Thyroid gland (tissue), 4 donors: ENCODE results near the gene FOXP1.

Experiments used
- POLR2A ChIP-seq, 2 donors: fragments of 450-650 bp; IDR thresholded peaks; one replicate each; pipeline ENCODE4 v1.6.1; 2017; ENCODE audit warnings: antibody characterized with exemption in 2 of 2, mild to moderate bottlenecking in 2 of 2, moderate library complexity in 1 of 2
- TF ChIP-seq, protein P1 (sequence below), 6 experiments: fragments of 200-600 bp in 3 of 6; fragments of 450-650 bp in 3 of 6; sonication (generic) in 3 of 6; IDR thresholded peaks; one replicate each; pipeline ENCODE4 v1.5.1; 2016 to 2019; ENCODE audit warnings: antibody characterized with exemption in 6 of 6, mild to moderate bottlenecking in 2 of 6, inconsistent platforms in 1 of 6, moderate library complexity in 1 of 6

- no peak for TF ChIP-seq POLR2A (IDR thresholded peaks at IDR 0.05)
- TF ChIP-seq, protein P1, sequence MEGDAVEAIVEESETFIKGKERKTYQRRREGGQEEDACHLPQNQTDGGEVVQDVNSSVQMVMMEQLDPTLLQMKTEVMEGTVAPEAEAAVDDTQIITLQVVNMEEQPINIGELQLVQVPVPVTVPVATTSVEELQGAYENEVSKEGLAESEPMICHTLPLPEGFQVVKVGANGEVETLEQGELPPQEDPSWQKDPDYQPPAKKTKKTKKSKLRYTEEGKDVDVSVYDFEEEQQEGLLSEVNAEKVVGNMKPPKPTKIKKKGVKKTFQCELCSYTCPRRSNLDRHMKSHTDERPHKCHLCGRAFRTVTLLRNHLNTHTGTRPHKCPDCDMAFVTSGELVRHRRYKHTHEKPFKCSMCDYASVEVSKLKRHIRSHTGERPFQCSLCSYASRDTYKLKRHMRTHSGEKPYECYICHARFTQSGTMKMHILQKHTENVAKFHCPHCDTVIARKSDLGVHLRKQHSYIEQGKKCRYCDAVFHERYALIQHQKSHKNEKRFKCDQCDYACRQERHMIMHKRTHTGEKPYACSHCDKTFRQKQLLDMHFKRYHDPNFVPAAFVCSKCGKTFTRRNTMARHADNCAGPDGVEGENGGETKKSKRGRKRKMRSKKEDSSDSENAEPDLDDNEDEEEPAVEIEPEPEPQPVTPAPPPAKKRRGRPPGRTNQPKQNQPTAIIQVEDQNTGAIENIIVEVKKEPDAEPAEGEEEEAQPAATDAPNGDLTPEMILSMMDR (IDR thresholded peaks at IDR 0.05), result no peak
Observed at GRCh38 chr3:71110385-71111222, 472.9 kb downstream of the FOXP1 start.
